Stimulated activated CD4-positive, alpha-beta T cell treated with anti-CD3 and anti-CD28 coated beads, Interleukin-15, amount 100 ng/mL, for 48 hours (primary cell): ENCODE results near the gene NCOA7.

Experiments
- DNase-seq, 2 donors: peaks; one replicate each; pipeline ENCODE4 v3.0.0-alpha.2; 2020; ENCODE audit warnings: low read depth in 2 of 2

Gene NCOA7

DNA sequence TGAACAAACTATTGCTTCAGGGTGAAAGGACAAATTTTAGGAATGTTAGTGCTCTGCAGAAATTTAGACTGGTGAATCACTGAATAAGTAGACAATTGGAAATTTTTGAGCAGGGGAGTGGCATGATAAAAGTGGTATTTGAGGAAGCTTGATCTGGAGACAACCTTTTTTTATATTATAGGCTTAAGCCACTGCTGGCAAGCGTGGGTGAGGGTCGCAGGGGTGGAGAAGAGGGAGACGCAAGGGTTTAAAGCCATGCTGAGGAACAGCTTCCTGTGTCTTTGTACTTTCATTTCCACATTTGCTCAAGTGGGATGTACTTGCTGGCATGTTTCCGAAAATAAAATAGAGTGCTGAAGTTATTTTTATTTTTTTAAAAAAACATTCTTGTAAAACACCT is 23.7 kb downstream of the NCOA7 start:
- DNase-seq: no peak

DNA sequence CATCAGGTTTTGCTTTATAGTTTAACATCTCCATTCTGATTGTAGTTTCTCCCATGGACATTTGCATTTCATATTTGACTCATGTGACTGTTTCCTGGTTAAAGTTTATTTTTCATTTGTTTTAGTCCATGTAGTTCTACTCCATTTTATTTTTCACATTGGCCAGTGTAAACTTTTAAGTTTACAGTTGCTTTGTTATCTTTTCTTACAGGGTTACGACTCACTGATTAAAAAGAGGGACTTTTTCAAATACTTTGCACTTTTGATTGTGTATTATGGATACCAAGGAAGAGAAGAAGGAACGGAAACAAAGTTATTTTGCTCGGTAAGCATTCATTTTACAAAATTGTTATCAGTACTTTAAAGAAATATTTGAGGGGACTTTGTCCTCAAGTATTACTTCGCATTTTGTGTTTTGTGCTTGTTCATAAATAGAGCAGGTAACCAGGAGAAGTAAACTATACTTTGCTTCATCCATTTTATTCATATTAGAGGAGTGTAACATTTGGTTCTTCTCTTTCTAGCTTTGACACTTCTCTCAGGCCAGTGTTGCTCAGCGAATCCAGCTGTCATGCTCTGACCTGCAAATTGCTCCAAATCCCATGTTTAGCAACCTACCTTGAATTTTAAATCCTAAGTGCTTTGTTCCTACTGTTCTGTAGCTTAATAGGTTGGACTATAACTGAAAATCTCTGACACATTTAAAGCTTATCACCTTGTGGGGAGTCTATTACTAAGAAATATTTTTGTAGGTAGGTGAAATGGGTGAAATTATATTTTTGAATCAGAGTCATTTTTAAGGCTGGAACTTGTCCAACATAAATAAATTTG is 24.5 kb downstream of the NCOA7 start:
- DNase-seq: no peak

DNA sequence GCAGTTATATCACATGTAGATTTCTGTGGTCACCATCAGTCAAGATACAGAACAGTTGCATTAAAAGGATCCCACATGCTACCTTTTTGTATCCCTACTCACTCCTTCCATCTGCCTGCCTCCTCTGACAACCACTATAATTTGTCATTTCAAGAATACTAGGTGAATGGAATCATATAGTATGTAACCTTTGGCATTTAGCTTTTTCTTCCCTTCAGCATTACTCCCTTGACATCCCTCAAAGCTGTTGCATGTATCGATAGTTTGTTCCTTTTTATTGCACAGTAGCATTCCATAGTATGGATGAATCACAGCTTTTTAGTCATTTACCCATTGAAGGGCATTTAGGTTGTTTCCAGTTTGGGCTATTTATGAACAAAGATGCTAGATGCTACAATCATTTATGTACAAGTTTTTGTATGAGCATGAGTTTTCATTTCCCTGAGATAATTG is 26.1 kb downstream of the NCOA7 start:
- no peak for DNase-seq

DNA sequence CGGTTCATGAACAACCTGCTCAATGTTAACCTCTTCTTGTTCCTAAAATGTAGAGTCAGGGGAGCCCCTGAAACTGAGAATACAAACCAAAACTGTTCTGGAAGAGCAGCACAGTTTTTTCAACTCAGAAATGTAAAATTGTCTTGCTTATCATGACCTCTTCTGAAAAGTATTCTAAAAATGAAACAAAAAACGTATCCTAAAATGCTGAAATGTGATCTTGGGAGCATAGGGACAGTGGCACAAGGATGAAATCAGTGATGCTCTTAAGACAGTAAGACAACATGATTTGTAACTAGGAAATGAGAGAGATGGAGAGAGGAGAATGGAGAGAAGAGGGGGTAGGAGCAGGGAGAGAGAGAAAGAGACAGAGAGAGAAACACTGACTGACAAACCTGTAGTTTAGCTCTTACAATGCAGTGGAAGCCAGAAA is 27.5 kb downstream of the NCOA7 start:
- no peak for DNase-seq

DNA sequence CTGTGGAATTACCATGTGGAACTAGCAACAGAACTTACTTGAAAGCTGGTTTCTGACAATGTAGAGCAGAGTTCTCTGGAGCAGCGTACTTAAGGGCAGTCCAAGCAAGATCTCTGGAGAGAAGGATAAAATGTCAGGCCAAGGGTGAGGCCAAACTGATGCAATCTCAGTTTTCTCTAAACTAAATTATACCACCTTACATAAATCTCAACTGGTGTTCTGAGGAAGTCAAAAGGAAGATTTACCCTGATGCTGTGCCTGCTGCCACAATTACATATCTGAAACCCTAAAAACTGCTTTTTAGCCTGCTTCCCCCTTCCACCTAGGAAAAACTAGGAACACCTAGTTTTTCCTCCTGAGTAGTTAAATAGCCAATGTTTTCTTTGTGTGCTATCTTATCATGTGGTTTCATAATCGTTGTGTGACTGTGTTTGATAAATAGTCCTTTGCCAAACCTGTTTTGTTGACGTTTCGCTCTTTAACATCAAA is 28.1 kb downstream of the NCOA7 start:
- no peak for DNase-seq

DNA sequence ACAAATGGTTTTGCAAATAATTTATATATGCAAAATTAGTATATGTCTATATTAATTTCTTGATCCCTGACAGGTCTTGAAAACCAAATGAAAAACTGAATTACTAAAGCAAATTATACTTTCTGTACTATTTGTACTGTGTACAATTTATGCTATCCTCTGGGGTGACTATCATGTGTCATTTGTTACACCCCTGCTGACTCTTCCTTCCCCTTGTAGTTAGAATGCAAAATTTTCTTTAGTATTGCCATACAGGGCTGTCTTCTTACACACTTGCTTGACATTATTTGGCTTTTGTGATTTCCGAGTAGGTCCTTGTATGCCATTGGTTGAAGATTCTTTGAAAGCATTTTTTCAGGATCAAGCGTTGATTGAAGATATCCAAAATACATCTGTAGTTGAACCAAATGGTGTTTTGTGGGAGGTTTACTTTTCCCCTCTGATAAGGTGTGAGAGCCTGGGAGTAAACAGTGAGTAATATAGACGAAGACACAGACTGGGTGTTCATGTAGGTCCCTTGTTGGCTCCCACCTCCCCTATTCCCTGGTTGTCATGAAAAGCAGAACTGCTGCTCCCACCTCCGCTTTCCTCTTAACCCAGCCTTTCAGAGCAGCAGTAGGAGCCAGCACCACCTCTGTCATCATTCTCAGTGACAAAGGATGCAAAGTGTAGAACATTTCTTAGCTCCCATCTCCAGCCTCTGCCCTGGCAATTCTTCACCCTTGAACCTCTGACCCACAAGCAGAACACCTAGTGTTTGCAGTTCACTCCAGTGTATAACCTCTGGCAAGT is 29.0 kb downstream of the NCOA7 start:
- no peak for DNase-seq

DNA sequence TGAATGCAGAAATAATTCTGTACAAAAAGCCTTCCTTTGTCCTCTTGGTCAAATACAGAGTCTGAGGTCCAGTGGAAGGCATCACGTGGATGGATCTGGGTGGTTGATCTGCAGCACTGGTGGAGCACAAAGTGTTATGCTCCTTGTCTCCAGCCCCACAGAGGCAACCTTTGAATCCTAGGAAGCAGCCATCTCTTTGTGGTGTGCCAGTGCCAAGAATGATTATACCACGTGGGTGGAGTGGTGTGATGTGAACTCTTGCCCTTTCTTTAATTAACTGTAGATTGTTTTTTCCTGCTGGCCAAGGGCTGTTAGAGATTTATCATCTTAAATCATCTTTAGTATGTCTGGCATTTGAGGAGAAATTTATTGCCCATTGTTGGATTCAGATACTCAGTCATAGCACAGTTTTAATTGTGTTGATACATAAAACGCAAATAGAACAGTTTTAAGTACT is 31.1 kb downstream of the NCOA7 start:
- no peak for DNase-seq

DNA sequence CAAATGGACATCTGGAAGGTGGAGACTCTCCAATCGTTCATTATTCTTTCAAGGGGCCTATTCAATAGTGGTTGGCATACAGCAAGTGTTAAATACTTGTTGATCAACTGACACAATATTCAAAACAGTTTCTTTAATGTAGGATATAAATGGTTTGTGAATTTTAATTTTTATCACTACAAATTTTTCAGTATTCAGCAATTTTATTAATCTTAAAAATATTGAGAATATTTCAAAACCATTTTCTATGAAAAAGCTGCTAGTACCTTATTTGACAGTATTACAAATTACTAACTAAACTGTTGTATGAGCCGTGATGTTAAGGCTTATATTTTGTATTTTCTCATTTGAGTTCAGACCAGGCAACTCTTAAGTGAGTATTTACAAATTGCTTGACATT is 32.4 kb downstream of the NCOA7 start:
- DNase-seq: no peak

DNA sequence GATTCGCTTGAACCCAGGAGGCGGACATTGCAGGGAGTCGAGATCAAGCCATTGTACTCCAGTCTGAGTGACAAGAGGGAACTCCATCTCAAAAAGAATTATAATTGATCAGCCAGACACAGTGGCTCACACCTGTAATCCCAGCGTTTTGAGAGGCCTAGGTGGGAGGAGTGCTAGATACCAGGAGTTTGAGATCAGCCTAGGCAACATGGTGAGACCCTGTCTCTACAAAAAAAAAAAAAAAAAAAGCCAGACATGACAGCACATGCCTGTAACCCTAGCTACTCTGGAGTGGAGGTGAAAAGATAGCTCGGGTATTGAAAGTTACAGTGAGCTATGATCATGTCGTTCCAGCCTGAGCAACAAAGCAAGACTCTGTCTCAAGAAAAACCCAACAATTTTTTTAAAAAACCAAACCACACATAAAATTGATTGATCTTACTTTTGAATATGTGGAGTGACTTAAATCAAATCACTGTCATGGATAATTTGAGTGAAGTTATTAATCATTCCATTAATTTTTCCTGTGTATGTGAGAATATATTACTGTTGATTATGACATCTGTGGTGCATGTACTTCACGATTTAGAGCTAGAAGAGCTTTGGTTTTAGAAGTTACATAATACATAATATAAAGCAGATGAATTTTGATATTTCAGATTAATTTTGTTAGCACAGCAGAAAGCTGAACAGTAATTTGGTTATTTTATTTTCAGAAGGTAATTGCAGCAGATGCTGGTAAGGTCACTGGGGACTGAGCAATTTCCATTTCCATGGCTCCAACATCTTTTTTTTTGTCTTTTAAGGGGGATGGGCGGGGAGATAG is 34.4 kb downstream of the NCOA7 start:
- no peak for DNase-seq

DNA sequence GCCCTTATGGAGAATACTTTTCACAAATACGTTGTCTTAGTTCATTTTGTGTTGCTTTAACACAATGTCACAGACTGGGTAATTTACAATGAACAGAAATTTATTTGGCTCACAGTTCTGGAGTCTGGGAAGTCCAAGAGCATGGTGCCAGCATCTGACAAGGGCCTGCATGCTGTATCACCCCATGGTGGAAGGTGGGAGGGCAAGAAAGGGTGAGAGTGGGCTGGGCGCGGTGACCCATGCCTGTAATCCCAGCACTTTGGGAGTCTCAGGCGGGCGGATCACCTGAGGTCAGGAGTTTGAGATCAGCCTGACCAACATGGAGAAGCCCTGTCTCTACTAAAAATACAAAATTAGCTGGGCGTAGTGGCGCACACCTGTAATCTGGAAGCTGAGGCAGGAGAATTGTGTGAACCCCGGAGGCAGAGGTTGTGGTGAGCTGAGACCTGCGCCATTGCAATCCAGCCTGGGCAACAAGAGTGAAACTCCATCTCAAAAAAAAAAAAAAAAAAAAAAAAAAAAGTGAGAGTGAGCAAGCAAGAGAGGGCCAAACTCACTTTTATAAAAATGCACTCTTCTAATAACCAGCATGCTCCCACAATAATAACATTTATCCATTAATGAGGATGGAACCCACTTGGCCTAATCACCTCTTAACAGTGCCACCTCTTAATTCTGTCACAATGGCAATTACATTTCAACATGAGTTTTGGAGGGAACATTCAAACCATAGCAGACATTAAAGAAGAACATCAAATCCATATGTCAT is 36.1 kb downstream of the NCOA7 start:
- no peak for DNase-seq

DNA sequence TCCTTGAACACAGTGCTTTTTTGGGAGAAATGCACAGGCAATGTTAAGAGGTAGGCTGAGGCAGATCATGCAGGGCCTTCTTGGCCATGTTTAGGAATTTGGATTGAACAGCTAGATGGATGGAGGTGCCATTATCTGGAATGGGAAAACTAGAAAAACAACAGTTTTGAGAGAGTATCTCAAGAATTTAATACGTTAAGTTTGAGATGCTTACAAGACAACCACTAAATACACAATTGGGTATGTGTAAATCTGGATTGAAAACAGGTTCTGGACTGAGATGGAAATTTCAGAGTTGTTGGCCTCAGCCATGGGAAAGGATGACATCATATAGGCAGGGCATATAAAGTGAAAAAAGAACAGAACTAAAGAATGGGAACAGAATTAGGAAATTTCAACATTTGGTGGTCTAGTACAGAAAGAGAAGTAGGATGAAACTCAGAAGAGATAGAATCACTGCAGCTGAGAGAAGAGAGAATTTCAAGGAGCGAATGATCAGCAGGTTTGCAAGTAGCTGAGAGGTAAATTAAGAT is 37.1 kb downstream of the NCOA7 start:
- no peak for DNase-seq

DNA sequence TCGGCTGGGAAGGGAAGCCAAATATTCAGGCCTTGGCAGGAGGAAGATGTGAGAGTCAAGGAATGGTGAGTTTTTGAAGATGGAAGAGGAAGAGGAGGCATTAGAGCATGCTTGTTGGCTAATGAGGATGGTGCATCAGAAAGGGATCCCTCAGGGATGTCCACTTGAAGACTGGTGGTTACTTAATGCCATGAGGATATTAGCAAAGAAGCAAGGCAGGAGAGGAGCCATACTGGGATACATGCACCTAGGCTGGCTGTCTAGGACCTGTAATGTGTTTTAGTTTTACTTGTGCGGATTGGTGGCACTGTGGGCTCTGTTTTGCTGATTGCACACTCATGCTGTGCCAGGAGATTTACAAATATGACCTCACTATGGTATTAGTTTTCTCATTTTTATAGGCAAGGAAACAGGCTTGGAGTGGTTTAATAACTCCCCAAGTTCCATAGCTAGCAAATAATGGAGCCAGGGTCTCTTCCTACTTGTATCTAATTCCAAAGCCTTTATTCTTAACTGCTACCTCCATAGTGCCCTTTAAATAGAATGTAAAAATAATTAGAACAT is 37.8 kb downstream of the NCOA7 start:
- no peak for DNase-seq

DNA sequence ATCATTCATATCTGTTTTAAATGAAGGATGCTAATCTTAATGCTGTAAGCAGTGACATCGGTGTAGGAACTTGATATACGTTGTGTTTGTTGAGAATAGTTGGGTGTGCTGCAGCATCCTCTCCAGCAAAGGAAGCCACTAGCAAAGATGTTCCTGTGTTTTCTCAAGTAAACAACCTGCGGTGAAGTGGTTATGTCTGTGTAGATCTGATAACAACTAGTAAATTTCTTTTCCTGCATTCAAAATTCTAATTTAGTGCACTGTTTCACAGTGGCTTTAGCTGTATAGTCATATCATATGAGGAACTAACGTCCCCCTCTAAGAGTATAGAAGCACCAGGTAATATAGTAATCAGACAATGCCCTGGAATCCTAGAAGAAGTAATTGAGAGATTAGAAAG is 38.7 kb downstream of the NCOA7 start:
- no peak for DNase-seq

DNA sequence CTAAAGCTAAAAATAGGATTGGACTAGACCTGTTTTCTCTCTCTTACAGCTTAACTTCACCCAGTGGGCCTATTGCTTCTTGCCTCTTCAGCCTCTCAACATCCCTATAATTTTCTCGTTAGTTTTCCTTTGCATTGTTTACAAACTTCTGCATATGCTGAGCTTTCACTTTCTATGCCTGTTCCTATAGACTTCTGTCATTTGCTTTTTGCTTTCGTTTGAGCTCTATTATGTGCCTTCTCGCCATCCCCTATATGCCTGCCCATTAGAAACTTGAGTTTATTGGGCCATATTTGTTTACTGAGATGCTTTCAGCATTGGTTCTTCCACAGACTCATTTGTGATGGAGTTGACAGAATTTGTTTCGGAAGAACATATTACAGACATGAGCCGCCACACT is 40.9 kb downstream of the NCOA7 start:
- no peak for DNase-seq

DNA sequence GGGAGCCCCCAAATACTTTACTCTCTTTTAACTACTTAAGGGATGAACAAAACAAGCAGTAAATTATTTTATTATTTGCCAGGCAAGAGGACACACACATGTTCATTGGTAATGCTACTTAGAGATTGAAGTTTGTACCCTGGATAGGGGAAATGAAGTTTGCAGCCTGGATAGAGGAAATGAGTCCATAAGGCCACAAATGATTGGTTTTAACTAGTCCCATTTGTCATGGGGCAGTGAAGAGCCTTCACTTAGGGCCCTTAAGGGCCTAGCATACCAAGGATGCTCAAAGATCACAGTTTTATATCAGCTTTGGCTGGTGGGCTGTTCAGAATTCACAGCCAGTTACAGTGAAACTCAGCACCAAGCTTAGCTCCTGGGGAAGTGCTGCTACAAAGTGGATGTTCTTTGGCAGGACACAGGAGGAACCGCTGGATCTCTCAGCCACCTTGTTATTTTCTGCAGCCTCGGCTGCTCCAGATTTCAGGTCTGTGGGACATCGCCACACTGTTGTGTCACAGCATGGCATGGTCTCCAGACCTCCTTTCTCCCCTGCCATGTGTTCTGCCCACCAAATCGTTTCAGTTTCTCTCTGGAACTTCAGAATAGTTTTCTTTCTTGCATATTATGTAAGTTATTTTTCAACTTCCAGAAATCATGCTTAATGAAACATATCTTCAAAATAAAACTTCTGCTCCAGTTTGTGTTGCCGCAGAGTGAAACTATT is 41.8 kb downstream of the NCOA7 start:
- no peak for DNase-seq

DNA sequence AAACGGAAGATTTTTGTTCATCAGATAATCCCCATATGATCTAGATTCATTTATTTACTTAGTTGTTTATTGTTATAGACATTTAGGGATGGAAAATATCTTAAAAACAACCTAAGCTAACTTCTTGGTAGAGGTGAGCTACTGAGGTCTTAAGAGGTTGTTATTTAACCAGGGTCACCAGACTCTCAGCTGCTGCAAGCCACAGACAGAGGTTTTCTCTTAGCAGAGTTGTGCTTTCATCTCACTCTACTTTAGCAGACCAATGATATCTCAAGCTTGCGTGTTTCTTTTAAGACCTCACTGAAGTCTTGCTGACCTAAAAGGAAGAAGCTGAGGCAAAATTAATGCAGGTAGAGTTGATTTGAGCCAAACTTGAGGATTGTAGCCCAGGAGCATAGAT is 43.6 kb downstream of the NCOA7 start:
- no peak for DNase-seq

DNA sequence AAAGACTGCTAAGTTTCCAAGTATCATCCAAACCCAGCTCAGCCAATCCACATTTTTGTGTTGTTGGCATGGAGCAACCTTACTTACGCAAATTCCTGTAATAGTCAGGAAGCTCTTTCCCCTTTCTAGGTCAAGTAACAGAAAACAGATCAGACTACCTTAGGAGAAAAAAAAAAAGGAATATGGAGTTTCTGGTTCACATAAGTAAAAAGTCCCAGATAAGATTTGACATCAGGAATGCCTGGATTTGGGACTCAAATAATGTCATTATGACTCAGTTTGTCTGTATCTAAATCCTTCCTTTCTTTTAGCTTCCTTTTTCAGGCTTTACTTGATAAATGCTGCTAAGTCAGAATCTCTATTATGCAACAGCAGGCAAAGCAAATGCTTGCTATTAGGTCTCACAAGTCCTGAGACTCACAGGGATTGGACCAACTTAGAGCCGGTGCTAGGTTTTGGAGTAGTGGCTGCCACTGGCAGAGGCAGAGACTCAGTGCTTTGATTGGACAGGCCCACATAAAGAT is 44.5 kb downstream of the NCOA7 start:
- DNase-seq: no peak

DNA sequence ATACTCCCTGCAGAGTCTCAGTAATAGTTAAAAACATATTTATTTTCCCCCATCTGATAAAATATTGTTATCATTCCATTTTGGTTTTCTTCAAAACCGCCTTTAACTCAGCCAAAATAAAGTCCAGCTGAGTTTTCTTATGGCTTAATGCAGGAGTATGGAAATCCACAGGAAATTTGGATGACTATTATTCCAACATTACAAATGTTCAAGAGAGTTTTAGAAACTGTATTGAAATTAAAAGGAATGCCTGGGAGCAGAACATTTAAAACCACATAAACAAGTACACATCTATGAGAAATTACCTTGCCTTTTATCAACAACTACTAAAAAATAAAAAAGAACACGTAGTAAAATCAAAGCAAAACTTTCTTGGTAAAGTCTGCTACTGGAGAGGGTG is 45.7 kb downstream of the NCOA7 start:
- DNase-seq: no peak

DNA sequence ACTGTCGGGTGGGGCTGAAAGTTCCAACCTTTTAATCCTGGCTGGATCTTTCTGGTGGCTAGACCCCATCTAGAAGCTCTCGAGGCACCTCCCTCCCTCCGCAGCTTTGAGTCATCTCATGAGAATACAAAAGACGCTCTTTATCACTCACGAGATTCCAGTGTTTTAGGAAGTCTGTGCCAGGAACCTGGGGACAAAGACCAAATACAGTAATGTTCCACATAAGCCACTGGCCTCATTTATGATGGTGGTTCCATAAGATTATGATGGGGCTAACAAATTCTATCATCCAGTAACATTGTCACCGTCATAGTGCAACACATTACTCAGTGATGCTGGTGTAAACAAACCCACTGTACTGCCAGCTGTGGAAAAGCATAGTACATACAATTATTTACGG is 48.7 kb downstream of the NCOA7 start:
- DNase-seq: no peak

DNA sequence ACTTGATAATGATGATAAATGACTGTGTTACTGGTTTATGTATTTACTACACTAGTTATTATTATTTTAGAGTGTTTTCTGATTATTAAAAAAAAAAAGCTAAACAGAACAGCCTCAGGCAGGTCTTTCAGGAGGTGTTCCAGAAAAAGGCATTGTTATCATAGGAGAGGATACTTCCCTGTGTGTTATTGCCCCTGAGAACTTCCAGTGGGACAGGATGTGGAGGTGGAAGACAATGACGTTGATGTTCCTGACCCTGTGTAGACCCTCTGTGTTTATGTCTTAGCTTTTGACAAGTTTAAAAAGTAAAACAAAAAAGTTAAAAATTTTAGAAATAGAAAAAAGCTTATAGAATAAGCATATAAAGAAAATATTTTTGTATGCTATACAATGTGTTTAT is 49.1 kb downstream of the NCOA7 start:
- no peak for DNase-seq
